Measurements from ENCODE around the gene YPEL5. TPM values are rescaled to one million over a fixed set of nuclear protein-coding genes. Genes with fewer than 3 reads are reported as not detected.
"Not testable (repeated sequence)": the region's sequence is repeated elsewhere in the genome, so short reads cannot be mapped to it uniquely, and the experiment has no call there.

The YPEL5 gene
- 97.1 and 159 TPM in 2 replicates for total RNA-seq
- 62.6 and 94.7 TPM in 2 replicates for polyA plus RNA-seq
- 49.9 and 75.1 TPM in 2 replicates for polyA plus RNA-seq (2012)
- 34.5 and 57.5 TPM in 2 replicates for polyA minus RNA-seq (ENCODE audit: low replicate concordance)

DNA sequence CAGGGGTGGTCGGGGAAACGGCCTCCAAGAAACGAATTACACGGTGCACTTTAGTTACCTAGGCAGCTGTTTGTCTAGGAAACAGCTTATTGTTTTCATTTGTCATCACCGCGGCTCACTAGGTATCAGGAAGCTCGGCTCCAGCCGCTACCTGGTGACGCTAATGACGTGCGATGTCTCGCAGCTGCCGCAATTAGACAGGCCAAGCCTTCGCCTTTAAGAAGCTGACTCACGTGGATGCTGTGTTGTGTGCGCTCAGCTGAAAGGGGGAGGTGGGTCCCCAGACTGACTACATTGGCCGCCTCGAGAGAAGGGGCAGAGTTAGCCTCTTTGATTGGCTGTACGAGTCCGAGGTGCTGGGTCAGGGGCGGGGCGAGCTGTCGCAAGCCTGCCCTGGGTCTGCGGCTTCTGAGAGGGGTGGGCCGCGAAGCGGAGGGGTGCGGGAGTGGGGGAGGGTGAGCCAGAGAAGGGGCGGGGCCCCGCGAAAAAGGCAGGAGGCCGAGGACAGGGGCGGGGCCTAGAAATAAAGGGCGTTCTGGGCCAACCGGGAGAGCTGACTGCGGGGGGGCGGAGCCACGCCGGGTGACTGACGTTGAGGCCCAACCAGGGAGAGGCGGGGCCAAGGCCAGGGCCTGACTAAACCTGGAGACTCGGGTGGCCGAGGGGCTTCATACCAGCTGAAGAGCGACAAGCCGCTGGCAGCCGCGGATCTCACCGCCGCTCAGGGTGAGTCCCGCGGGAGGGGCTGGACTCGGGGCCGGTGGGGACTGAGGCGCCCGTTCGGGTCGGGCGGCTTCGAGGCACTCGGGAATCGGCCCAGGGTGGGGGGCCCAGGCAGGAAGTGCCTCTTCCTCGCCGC, at the start of gene YPEL5:
TSS of gene YPEL5 (plus strand) at position 671 of the 859 bp plus-strand sequence. CDS start 9,645 bp downstream, outside the sequence.
- Histone ChIP-seq H4K20me1 (ENCODE audit: control insufficient read depth, extremely low read depth, insufficient read depth, low read length) (no peaks in the 10 kb centered on the region), H3K9me3 (ENCODE audit: control insufficient read depth, insufficient read depth, low read depth, low read length) (no peaks in the 10 kb centered on the region), H3K27me3 (ENCODE audit: control insufficient read depth, insufficient read depth, low read length) (no peaks in the 10 kb centered on the region), H3K27ac (ENCODE audit: insufficient read depth, low read length) (peak within 1 kb of the TSS; percentile 92), H3K79me2 (ENCODE audit: control insufficient read depth, insufficient read depth, low read length) (peaks cover 6% of the 10 kb centered on the region), H3K9ac (ENCODE audit: insufficient read depth, low read length) (peak within 1 kb of the TSS; percentile 97), H3K4me3 (replicated peaks in 1 of 4; ENCODE audit: control extremely low read depth in 1 of 4, insufficient read depth in 1 of 4, low read depth in 3 of 4, low read length in 4 of 4) (peak within 1 kb of the TSS; percentile 79 to 97 (median 86)), H2AFZ (ENCODE audit: low read length) (peak within 1 kb of the TSS; percentile 47), H3K4me1 (ENCODE audit: control insufficient read depth, extremely low read depth, insufficient read depth, low read length) (peaks cover 8% of the 10 kb centered on the region), H3K4me2 (ENCODE audit: extremely low read depth, insufficient read depth, low read length) (peak within 1 kb of the TSS; percentile 97), H3K36me3 (ENCODE audit: control insufficient read depth, insufficient read depth, low read length) (no peaks in the 10 kb centered on the region)
- peak; percentile 99 to 100 for DNase-seq (ENCODE audit: low read depth in 2 of 2)
- TF ChIP-seq, protein P1, sequence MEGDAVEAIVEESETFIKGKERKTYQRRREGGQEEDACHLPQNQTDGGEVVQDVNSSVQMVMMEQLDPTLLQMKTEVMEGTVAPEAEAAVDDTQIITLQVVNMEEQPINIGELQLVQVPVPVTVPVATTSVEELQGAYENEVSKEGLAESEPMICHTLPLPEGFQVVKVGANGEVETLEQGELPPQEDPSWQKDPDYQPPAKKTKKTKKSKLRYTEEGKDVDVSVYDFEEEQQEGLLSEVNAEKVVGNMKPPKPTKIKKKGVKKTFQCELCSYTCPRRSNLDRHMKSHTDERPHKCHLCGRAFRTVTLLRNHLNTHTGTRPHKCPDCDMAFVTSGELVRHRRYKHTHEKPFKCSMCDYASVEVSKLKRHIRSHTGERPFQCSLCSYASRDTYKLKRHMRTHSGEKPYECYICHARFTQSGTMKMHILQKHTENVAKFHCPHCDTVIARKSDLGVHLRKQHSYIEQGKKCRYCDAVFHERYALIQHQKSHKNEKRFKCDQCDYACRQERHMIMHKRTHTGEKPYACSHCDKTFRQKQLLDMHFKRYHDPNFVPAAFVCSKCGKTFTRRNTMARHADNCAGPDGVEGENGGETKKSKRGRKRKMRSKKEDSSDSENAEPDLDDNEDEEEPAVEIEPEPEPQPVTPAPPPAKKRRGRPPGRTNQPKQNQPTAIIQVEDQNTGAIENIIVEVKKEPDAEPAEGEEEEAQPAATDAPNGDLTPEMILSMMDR (conservative IDR thresholded peaks at IDR 0.05 in 1 of 2, IDR thresholded peaks at IDR 0.05 in 1 of 2; ENCODE audit: low read depth in 1 of 2, low read length in 2 of 2): no peak
- no peak for TF ChIP-seq EZH2 (IDR thresholded peaks at IDR 0.05; ENCODE audit: low read length, missing control alignments)

DNA sequence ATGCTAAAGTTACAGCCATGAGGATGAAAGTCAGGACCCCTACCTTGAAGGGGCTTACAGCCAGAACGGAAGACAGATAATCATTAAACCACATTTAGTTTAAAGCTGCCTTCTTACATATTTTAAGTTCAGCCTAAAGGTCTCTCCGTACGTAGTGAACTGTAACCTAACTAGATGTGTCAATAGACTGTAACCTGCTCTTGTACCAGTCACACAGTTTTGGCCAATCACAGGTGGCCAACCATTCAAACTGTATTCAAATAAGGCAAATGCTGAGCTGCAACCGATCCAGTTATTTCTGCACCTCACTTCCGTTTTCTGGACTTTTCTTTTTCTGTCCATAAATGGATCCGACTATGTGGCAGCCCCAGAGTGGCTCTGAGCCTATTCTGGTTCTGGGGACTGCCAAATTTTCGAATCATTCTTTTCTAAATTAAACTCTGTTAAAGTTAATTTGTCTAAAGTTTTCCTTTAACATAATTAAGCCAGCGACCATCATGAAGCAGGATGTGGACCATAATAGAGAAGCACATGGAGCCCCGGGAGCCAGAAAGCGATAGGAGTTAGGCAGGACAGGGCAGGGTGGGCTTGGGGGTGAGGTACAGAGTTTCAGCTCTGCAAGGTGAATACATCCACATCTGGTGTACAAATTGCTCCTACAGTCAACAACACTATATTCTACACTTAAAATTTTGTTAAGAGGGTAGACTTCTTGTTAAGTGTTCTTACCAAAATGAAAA, 48.4 kb upstream of the YPEL5 start:
- Histone ChIP-seq H3K4me3 (replicated peaks in 1 of 4; ENCODE audit: control extremely low read depth in 1 of 4, insufficient read depth in 1 of 4, low read depth in 3 of 4, low read length in 4 of 4) (no peak overlapping the region), H3K27me3 (ENCODE audit: control insufficient read depth, insufficient read depth, low read length) (no peaks in the 10 kb centered on the region), H2AFZ (ENCODE audit: low read length) (no peak overlapping the region), H3K4me2 (ENCODE audit: extremely low read depth, insufficient read depth, low read length) (no peak overlapping the region), H3K9ac (ENCODE audit: insufficient read depth, low read length) (no peak overlapping the region), H3K79me2 (ENCODE audit: control insufficient read depth, insufficient read depth, low read length) (no peaks in the 10 kb centered on the region), H3K27ac (ENCODE audit: insufficient read depth, low read length) (no peak overlapping the region), H3K9me3 (ENCODE audit: control insufficient read depth, insufficient read depth, low read depth, low read length) (no peaks in the 10 kb centered on the region), H3K4me1 (ENCODE audit: control insufficient read depth, extremely low read depth, insufficient read depth, low read length) (no peaks in the 10 kb centered on the region), H4K20me1 (ENCODE audit: control insufficient read depth, extremely low read depth, insufficient read depth, low read length) (no peaks in the 10 kb centered on the region), H3K36me3 (ENCODE audit: control insufficient read depth, insufficient read depth, low read length) (no peaks in the 10 kb centered on the region)
- DNase-seq (ENCODE audit: low read depth in 2 of 2): no peak
- TF ChIP-seq, protein P1 (conservative IDR thresholded peaks at IDR 0.05 in 1 of 2, IDR thresholded peaks at IDR 0.05 in 1 of 2; ENCODE audit: low read depth in 1 of 2, low read length in 2 of 2): no peak
- TF ChIP-seq EZH2 (IDR thresholded peaks at IDR 0.05; ENCODE audit: low read length, missing control alignments): no peak

DNA sequence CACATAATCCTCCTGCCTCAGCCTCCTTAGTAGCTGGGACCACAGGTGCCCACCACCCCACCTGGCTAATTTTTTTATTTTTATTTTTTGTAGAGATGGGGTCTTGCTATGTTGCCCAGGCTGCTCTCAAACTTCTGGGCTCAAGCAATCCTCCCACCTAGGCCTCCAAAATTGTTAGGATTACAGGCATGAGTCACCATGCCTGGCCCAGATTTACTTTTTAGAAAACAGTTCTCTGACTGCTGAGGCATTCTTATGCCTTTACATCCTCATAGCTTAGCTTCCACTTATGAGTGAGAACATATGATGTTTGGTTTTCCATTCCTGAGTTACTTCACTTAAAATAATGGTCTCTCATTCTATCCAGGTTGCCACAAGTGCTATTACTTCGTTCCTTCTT, 47.4 kb upstream of the YPEL5 start:
- not testable (repeated sequence) for H4K20me1 ChIP-seq (ENCODE audit: control insufficient read depth, extremely low read depth, insufficient read depth, low read length); H3K36me3 ChIP-seq (ENCODE audit: control insufficient read depth, insufficient read depth, low read length); H3K4me2 ChIP-seq (ENCODE audit: extremely low read depth, insufficient read depth, low read length); H3K9me3 ChIP-seq (ENCODE audit: control insufficient read depth, insufficient read depth, low read depth, low read length); H3K4me3 ChIP-seq (replicated peaks in 1 of 4; ENCODE audit: control extremely low read depth in 1 of 4, insufficient read depth in 1 of 4, low read depth in 3 of 4, low read length in 4 of 4); H3K79me2 ChIP-seq (ENCODE audit: control insufficient read depth, insufficient read depth, low read length); H3K9ac ChIP-seq (ENCODE audit: insufficient read depth, low read length); DNase-seq (ENCODE audit: low read depth in 2 of 2); H3K27ac ChIP-seq (ENCODE audit: insufficient read depth, low read length); H2AFZ ChIP-seq (ENCODE audit: low read length); H3K4me1 ChIP-seq (ENCODE audit: control insufficient read depth, extremely low read depth, insufficient read depth, low read length); H3K27me3 ChIP-seq (ENCODE audit: control insufficient read depth, insufficient read depth, low read length)

DNA sequence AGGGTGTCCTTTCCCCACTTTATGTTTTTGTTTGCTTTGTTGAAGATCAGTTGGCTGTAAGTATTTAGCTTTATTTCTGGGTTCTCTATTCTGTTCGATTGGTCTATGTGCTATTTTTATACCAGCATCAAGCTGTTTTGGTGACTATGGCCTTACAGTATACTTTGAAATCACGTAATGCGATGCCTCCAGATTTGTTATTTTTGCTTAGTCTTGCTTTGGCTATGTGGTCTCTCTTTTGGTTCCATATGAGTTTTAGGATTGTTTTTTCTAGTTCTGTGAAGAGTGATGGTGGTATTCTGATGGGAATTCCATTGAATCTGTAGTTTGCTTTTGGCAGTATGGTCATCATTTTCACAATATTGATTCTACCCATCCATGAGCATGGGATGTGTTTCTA, 46.1 kb upstream of the YPEL5 start:
- not testable (repeated sequence) for H4K20me1 ChIP-seq (ENCODE audit: control insufficient read depth, extremely low read depth, insufficient read depth, low read length); H2AFZ ChIP-seq (ENCODE audit: low read length); H3K4me1 ChIP-seq (ENCODE audit: control insufficient read depth, extremely low read depth, insufficient read depth, low read length); H3K27ac ChIP-seq (ENCODE audit: insufficient read depth, low read length); H3K4me3 ChIP-seq (replicated peaks in 1 of 4; ENCODE audit: control extremely low read depth in 1 of 4, insufficient read depth in 1 of 4, low read depth in 3 of 4, low read length in 4 of 4); H3K36me3 ChIP-seq (ENCODE audit: control insufficient read depth, insufficient read depth, low read length); H3K79me2 ChIP-seq (ENCODE audit: control insufficient read depth, insufficient read depth, low read length); H3K27me3 ChIP-seq (ENCODE audit: control insufficient read depth, insufficient read depth, low read length); DNase-seq (ENCODE audit: low read depth in 2 of 2); H3K4me2 ChIP-seq (ENCODE audit: extremely low read depth, insufficient read depth, low read length); H3K9me3 ChIP-seq (ENCODE audit: control insufficient read depth, insufficient read depth, low read depth, low read length); H3K9ac ChIP-seq (ENCODE audit: insufficient read depth, low read length)

Data from fibroblast of lung (primary cell).